PFSK-1 (cell line): ENCODE results near the gene SLC25A41.
A peak's percentile ranks its signal among the peaks of the same experiment; 100 is the strongest.

Source experiments
- FOXP2 ChIP-seq: optimal IDR thresholded peaks from 2 replicates; pipeline ENCODE3; 2011; ENCODE audit warnings: borderline replicate concordance, control low read depth, inconsistent platforms; ENCODE audit not compliant: insufficient read depth; ENCODE audit errors: extremely low read length, extremely low read depth
- POLR2AphosphoS5 ChIP-seq: IDR thresholded peaks from 2 replicates; pipeline ENCODE4 v1.6.1; 2012; ENCODE audit warnings: low read depth, mild to moderate bottlenecking, control low read depth, low read length, moderate library complexity
- REST ChIP-seq, 2 experiments: IDR thresholded peaks; 2 replicates each; pipeline versions ENCODE4 v1.6.1 to v1.8.0; 2011 to 2012; ENCODE audit warnings: low read depth in 2 of 2, low read length in 2 of 2, control low read depth in 1 of 2, inconsistent platforms in 1 of 2, mild to moderate bottlenecking in 1 of 2, moderate library complexity in 1 of 2; ENCODE audit not compliant: insufficient read depth in 1 of 2
- SIN3A ChIP-seq: IDR thresholded peaks from 2 replicates; pipeline ENCODE4 v1.6.1; 2012; ENCODE audit warnings: mild to moderate bottlenecking, low read length, moderate library complexity, borderline replicate concordance; ENCODE audit not compliant: insufficient read depth
- TAF1 ChIP-seq: IDR thresholded peaks from 2 replicates; pipeline ENCODE4 v1.6.1; 2012; ENCODE audit warnings: low read length, control low read depth, borderline replicate concordance; ENCODE audit not compliant: insufficient read depth

Gene SLC25A41

GRCh38 chr19:6393074-6393982 is 40.2 kb downstream of the SLC25A41 start, which contains the start of gene GTF2F1:
GTF2F1 (minus strand) TSS chr19:6393164; CDS start chr19:6392995, 169 bp downstream.
- peak; percentile 78; the same call in 1 of the 2 replicates for TF ChIP-seq SIN3A
- peak; percentile 61; the same call in 1 of the 2 replicates for TF ChIP-seq POLR2AphosphoS5
- TF ChIP-seq TAF1 = peak; percentile 48; the same call in 1 of the 2 replicates
- peak; percentile 68 for TF ChIP-seq FOXP2
- no peak for TF ChIP-seq REST (IDR thresholded peaks at IDR 0.05; ENCODE audit: insufficient read depth in 1 of 2, low read depth in 2 of 2, low read length in 2 of 2)

- TF ChIP-seq SIN3A = no peak
- no peak for TF ChIP-seq REST (IDR thresholded peaks at IDR 0.05; ENCODE audit: insufficient read depth in 1 of 2, low read depth in 2 of 2, low read length in 2 of 2)
- no peak for TF ChIP-seq FOXP2
- no peak for TF ChIP-seq POLR2AphosphoS5
- TF ChIP-seq TAF1 = no peak
These were observed 41.1 kb downstream of the SLC25A41 start for GRCh38 chr19:6392221-6393073.

GRCh38 chr19:6387372-6387771 is 46.2 kb downstream of the SLC25A41 start:
- TF ChIP-seq TAF1 (no peak), REST (IDR thresholded peaks at IDR 0.05; ENCODE audit: insufficient read depth in 1 of 2, low read depth in 2 of 2, low read length in 2 of 2) (no peak), SIN3A (no peak), POLR2AphosphoS5 (no peak), FOXP2 (no peak)

- TF ChIP-seq FOXP2 (no peak), SIN3A (no peak)
These were observed 49.2 kb downstream of the SLC25A41 start for GRCh38 chr19:6384381-6384780.

GRCh38 chr19:6383188-6383587 is 50.4 kb downstream of the SLC25A41 start:
- no peak for TF ChIP-seq SIN3A
- TF ChIP-seq FOXP2 = no peak
- no peak for TF ChIP-seq REST (IDR thresholded peaks at IDR 0.05; ENCODE audit: insufficient read depth in 1 of 2, low read depth in 2 of 2, low read length in 2 of 2)
- TF ChIP-seq POLR2AphosphoS5 = no peak
- no peak for TF ChIP-seq TAF1
